Heart left ventricle (tissue), 13 donors: Measurements from ENCODE around the gene EPHA6.

ENCODE experiments used
- POLR2A ChIP-seq, 2 donors: fragments of 450-650 bp; IDR thresholded peaks; one replicate each; pipeline ENCODE4 v1.6.1; 2017; ENCODE audit warnings: antibody characterized with exemption in 2 of 2, mild to moderate bottlenecking in 2 of 2, moderate library complexity in 2 of 2
- TF ChIP-seq, protein P1 (sequence below), 12 donors: fragments of 200-600 bp; sonication (generic) in 4 of 12; IDR thresholded peaks; one replicate each; pipeline versions ENCODE4 v1.5.0 to v1.8.0; 2018 to 2022; ENCODE audit warnings: antibody characterized with exemption in 12 of 12, mild to moderate bottlenecking in 5 of 12
- donor health status: ischemic (EF 13 %, LVEDD 7.1; RV severe dilation, severe dysfunction).
- donor health status: DM: no; HTN: yes; CAD: no.
- donor health status: DM: no; HTN: no; CAD: no.
- donor health status: ischemic (EF 25% LVEDD 6.9; RV normal size, moderate dysfunction).
- donor health status: ischemic (EF 25% LVEDD 5.7; RV mildly dilated, moderate dysfunction).
- donor health status: ischemic (EF 35%, LVEDD 5.7; RV mildly dilated, moderate dysfunction).
- donor health status: nonischemic (EF 11% LVEDD 7.7; RV severe dilation, severe dysfunction).
- donor health status: DM: yes; HTN: yes; CAD: no.
- donor health status: PGD.
- donor health status: ischemic (EF 29% LVEDD 5.4; RV normal size, mild dysfunction).
- donor health status: nonischemic (EF 23%, LVEDD 6.1; RV moderate dilation, normal function).

DNA sequence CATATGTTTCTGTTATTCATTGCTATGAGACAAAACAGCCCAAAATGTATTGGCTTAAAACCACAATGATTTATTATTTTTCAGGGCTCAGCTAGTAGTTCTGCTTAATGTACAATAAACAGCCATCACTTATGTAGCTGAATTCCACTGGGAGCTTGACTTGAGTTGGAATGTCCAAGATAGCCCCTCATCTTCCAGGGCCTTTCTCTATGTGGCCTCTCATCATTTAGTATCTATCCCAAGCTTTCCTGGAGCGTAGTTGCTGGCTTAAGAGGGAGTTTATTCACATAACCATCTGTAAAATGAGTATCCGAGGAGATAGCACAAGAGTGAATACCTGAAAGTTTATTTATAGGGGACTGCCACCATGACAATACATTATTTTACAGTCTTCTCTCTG lies 176.8 kb downstream of the EPHA6 start:
- no peak for TF ChIP-seq POLR2A (IDR thresholded peaks at IDR 0.05)
- TF ChIP-seq, protein P1, sequence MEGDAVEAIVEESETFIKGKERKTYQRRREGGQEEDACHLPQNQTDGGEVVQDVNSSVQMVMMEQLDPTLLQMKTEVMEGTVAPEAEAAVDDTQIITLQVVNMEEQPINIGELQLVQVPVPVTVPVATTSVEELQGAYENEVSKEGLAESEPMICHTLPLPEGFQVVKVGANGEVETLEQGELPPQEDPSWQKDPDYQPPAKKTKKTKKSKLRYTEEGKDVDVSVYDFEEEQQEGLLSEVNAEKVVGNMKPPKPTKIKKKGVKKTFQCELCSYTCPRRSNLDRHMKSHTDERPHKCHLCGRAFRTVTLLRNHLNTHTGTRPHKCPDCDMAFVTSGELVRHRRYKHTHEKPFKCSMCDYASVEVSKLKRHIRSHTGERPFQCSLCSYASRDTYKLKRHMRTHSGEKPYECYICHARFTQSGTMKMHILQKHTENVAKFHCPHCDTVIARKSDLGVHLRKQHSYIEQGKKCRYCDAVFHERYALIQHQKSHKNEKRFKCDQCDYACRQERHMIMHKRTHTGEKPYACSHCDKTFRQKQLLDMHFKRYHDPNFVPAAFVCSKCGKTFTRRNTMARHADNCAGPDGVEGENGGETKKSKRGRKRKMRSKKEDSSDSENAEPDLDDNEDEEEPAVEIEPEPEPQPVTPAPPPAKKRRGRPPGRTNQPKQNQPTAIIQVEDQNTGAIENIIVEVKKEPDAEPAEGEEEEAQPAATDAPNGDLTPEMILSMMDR (IDR thresholded peaks at IDR 0.05) = no peak
